ENCODE measurements around the gene CCDC167. TPM values are rescaled to one million over a fixed set of nuclear protein-coding genes. Genes with fewer than 3 reads are reported as not detected.

The CCDC167 gene
- polyA plus RNA-seq, 3 donors: 24.8 to 32.6 (median 31.1) TPM

DNA sequence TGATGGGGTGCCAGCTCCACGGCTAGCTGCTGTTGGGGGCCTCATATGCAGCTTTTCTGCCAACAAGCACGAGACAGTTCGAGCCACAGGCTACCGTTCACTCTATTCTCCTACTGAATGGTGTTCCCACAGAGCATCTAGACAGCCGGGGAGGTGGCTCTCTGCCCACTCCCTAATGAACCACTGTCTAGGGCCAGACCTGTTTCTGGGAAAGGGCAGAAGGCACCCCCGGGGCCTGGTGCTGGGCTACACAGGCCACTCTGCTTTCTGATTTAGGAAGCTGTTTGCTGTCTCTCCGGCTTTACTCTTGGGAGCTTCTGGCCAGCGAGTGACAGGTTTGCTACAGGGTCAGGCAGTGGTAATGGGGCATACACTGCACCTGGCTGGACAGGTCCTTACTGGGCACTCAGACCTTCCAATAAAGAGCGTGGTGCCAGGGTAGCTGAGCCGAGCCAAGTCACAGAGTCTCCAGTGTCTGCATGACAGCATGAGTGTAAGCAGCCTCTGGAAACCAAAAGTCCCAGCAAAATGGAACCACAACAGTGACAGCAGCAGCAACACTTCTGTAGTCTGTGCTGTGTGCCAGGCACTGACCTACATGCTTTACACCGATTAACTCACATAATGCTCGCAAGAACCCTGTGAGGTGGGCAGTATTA, 8.4 kb downstream of the CCDC167 start:
- DNase-seq (ENCODE audit: low read depth in 3 of 3, low spot score in 2 of 3): no peak

DNA sequence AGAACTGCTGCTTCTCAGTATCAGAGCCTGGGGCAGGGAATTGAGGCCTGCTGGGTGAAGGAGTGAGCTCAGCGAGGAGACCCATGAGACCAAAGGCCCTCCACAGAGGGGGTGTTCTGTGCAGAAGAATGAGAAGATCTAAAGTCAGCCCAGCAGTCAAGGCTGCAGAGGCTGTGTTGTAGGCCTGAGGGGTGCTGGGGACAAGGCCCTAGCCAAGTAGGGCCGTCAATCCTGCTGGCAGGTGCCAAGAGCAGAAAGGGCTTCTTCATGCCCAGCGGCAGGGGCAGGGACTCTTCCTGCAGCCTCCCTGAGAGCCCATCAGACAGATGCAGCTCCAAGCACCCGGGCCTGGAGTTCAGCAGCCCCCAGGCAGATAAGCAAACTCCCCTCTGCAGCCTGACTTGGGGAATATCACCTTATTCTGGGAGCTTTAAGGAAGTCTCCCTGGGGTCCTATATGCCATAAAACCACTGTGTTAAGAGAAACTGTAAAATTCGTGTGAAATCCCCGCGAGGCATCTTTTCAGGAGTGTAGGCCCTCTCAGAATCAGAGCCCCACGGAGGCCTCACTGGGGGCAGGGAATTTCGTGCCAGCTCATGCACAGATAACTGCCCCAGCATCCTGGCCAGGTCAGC, 9.0 kb downstream of the CCDC167 start:
- DNase-seq (ENCODE audit: low read depth in 3 of 3, low spot score in 2 of 3): no peak

DNA sequence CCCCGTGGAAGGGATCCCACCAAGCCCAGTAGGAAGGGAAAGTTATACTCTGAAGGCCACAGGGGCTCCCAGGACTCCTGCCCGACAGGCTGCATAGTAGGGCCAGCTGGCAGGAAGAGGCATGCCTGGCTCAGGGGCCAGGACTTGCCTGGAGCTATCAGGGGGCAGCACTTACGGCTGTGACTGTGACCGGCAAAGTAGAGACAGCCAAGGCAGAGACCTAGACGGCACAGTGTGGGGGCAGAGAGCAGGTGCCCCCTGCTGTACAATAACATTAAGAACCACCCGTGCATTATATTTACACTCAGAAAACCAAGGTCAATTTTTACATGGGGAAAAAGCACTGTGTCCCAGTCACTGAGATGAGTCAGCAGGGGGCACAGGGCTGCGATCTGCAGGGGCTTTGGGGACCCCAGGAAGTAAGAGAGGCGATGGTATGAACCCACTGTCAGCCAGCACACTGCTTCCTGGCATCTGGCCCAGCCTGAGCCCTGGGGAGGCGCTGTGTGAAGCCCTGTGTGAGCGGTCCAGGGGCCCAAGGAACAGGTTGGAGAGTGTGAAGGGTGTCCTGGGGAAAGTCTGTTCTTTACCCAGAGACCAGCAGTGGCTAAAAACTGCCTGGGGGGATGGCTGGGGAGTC, 9.9 kb downstream of the CCDC167 start:
- DNase-seq (ENCODE audit: low read depth in 3 of 3, low spot score in 2 of 3): no peak

DNA sequence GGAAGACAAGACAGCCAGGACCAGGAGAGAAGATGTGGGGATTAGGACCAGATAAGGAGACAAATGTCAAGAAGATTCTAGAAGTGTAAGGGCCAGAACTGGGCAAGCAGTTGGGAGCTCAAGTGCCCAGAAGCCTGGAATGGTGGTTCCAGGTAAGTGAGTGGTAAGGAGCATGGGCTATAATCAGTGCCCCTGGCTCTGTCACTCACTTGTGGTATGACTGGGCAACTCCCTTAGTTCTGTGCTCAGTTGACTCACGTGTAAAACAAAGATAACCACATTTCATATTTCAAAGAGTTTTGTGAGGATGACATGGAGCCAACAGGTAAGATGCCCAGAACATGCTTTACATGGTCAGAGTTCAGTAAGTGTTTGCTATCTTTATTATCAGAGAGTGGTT, 11.2 kb downstream of the CCDC167 start:
- DNase-seq (ENCODE audit: low read depth in 3 of 3, low spot score in 2 of 3): no peak

DNA sequence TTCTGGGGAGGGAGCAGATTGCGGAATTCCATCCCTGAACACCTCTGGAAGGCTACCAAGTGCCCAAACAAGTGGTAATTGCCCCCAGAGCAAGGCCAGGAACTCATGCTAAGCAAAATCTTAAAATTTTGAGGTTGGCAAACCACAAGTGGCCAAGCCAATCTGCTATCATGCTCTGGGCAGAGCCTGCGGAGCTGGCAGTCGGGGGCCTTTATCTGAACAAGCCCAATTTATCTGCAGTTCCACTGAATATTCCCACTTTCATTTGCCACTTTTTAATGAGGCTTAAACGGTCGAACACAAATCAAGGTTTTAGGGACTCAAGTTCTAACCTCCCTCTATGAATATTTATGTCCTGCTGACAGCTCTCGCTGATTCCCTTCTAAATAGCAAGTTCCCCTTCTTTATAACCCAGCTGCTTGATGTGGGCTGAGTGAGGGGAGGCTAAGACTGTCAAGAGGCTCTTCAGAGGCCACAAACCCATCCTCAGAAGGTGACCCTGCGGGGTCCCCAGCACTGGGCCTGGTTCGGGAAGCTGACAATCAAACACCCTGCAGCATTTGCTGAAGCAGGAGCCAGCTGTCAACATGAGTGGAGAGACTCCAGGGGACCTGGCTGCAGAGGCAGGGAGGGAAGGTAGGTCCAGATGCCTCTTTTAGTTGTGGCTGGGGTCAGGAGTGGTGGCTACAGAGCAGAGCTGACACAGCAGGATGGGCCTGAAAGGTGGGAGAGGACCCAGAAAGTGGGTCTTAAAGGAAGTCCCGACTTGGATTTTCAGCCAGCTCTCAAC, 11.9 kb downstream of the CCDC167 start:
- no peak for DNase-seq (ENCODE audit: low read depth in 3 of 3, low spot score in 2 of 3)

DNA sequence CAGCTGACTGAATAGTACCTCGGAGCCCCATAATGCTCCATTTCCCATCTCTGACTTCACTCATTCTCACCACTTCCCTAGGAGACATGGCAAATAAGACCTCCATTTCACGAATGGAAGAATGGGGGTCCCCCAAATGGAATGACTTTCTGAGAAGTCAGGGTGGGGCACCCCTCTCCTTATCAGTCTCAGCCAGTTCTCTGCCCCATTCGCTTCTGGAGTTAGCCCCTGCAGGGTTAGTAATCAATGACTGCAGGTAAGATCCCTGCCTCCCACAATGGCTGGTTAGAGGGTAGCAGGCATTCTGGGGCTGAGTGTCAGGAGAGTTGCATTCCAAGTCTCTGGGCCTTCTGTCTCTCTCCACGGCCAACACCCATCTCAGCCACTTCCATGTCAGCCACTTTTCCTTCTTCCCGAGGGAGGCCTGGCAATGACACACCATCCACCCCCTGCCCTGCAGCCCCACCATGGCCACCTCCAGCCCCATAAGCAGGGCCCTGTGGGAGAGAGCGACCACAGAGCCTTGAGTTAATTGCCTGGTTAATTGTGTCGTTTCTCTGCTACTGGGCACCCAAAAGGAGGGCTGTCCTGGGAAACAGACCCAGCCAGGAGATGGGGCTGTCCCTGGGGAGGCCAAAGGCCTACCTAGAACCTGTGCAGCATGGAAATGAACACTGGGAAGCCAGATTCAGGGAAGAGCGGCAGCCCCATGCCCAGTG, 13.4 kb downstream of the CCDC167 start:
- no peak for DNase-seq (ENCODE audit: low read depth in 3 of 3, low spot score in 2 of 3)

DNA sequence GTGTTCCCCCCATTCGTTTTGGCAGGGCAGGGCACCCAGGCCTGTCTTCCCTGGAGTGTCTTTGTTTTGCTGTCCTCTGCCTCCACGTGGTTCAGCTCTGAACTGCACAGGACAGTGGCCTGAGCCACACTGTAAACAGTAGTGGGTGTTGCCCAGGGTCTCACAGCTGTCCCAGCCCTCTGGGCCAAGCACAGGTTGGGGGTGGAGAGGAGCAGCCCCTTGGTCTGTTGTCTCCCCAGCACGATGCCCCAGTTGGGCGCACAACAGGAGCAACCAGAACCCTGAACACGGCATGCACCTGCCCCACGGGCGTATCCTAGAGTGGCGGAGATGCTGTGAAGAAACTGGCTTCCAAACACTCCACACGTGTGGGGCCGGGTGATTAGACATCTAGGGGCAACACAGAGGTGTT, 14.4 kb downstream of the CCDC167 start:
- no peak for DNase-seq (ENCODE audit: low read depth in 3 of 3, low spot score in 2 of 3)

DNA sequence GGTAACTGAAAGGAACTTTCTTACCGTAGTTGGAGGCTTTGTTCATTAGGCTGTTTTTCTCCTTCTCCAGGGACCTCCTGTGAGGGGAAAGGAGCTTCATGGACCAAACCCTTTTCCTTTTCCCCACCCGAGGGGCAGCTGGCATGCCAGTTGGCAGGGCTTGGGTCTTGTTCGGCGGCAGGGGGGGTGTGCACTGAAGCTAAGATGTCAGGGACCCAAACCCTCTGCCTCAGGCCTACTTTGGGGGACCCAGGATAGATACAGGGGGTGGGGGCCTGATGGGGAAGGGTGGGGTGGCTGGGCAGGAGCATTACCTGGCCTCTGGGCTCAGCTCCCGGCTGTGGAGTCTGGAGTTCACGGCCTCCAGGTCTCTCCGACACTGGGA, 14.9 kb downstream of the CCDC167 start:
- no peak for DNase-seq (ENCODE audit: low read depth in 3 of 3, low spot score in 2 of 3)

DNA sequence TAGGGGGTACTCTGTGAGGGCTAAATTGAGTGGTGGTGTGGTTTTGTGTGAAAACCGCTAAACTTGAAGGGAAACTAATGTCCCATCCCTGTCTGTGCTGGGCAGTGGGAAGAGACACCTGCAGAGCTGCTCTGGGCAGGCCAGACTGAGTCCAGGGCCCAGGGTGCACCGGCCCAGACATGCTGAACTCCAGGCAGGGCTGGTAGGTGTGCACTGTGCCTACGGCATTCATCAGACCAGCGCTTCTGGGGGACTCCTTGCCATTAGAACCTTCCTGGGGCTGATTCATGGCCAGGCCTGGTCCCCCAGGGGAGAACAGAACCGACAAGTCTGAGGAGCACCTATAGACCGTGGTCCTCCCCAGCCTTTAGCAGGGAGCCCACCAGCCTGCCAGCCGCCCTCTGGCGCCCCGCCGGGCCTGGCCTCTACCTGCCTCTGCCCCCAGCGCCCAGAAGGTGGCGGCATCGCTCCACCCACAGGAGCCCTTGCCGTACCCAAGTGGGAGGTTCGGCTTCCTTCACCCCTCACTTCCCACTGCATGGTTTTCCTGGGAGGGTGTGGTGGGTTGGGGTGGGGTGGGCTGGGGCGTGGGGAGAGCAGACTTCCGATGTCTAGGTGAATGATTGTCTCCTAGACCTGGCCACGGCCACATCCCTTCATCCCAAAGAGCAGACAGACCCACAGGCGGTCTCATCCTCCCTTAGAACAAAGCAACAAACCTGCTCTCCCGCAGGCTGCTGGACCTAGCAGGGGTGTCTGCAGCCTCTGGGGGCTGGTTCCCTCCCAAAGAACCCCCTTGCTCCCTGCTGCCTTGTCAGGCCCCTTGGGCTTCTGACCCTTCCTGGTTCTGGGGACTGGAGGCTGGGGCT, 15.5 kb downstream of the CCDC167 start:
- DNase-seq (ENCODE audit: low read depth in 3 of 3, low spot score in 2 of 3): no peak

DNA sequence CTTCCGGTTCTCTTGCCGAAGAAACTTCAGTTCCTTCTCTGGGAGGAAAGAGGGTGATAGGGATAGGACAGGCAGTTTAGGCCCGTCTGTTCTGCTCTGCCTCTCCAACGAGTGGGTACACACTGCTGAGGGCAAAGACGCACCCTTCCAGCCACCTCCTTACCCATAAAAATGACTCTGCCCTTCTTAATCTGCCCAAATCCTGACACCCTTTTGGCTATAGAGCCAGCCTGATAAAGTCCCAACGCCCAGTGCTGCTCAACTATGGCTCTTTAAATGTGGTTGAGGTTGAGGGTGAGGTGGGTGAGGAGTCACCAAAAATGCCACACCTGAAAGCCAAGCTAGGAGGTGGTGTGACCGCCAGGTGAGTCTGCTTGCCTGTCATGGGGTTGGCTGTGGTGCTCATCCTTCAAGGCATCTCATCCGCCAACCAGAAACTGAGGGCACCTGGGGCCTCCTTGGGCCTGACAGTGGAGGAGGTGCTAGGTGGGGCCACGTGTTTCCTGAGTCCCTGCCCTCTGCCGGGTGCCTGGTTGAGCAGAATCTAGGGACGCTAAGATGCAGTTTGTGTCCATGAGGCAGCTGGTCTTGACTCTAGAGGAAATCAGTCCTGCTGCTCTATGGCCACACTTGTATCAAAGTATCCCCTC, 16.3 kb downstream of the CCDC167 start:
- DNase-seq (ENCODE audit: low read depth in 3 of 3, low spot score in 2 of 3): no peak

DNA sequence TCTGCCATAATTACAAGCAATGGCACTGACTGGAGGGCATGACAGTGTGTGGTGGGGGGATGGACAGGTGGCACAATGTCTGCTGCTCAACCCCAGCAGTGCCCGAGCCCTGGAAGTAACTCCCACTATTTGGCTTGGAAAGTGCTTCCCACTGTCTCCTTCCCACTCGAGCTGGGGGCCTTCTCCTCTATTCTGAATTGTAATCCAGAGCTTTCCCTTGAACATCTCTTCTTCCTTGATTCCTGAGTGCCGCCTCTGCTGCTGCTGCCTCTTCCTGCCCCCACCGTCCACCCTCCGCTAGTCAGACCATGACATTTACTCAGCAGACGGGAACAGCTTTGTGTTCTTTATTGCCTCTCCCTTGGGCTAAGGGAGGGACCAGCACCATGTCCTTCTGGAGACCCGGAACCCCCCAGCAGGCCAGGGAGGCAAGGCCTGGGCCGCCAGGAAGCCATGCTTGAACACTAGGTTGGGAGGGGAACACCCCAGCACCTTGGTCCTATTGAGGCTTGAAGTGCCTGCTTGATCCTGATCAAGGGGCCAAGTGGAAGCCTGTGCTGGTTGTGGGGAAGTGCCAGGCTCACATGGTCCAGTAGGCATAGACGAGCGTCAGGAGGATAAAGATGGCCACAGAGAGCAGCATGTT, 17.0 kb downstream of the CCDC167 start:
- no peak for DNase-seq (ENCODE audit: low read depth in 3 of 3, low spot score in 2 of 3)

DNA sequence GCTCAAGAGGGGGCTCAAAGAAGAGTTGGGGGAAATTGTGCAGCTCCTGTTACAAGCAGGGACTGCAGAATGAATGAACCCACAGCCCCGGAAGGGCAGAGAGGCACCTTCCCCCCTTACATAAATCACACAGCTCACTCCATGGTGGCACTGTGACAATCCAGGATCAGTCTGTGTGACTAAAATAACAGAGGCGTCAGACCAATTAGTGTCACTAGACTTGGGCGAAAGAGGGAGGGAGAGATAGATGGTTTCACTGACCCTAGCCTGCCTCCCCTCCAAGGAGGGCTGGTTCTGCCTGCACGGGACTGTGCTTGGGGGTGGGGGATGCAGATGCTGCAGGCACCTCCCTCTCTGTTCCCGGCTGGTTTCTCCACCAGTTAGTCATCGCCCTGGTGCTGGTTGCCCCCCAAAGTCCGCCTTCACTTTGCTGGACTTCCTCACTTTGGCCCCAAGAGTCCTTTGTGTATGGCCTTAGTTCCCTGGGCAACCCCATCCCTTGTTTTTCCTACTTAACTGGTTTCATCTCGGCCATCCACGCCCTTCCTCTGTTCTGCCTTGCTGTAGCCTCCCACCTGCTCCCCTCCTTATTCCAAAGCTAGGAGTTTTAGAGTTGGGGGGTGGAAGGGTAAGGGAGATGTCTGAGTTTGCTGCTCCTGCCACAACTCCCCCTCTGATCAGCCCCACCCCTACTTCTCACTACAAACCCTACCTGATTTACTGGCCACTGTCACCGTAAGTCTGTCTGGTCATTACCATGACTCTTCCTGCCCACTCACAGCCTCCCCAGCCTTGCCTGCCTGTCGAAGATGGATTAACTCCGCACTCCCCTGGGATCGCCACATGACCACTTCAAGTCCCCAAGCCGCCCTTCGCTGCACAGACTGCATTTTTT, 17.7 kb downstream of the CCDC167 start:
- peak in 1 of 3 donors; percentile 68 for DNase-seq (ENCODE audit: low read depth in 3 of 3, low spot score in 2 of 3)

DNA sequence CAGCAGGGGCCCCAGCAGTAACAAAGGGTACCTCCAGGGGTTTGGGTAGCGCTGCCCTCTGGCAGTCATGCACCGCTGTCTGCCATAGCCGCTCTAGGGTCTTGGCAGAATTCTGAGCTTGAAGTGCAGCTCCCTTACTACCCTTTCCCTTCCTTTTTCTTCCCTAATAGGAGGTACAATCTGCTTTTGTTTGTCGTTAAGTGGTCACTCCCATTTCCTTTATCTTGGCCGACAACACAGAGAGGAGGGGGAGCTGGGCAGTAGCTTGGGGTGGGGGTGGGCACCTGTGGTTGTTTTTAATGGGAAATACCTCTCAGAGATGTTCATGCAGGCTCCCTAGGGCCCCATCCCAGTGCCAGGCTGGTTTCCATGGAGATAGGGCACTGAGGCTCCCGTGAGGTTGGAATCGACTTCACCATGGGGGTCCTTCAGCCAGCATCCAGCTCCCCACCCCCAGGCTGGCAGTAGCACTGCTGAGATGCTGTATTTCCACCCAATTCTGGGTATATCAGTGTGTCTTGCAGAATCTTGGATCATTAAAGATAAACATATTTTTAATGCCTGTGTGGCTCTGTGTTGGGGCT, 18.6 kb downstream of the CCDC167 start:
- DNase-seq (ENCODE audit: low read depth in 3 of 3, low spot score in 2 of 3): no peak

DNA sequence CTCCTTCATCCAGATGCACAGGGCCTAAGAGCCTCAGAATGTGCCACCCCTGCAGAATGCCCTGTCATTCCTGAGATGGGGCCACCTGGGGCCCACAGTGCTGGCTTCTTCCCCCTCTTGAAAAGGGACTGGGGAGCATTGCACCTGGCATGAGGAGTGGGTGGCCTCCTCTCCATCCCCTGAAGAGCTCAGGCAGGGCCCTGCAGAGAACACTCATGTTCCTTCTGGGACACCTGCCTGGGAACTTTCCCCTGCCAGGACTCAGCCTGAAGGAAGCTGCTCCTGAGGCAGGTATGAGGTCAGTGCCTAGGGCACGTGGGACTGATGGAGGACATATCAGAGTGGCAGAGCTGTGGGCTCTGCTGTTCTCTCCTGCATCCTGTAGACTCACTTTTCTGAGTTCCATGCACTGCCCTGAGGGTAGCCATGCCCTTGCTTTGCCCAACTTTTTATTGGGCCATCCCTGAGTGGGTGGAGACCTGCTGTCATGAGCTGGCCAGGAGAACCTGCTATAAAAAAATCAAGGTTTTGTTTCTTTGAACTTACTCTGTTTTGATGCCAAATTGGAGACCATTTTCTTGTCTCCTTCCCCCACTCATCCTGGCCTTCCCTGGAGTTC, 19.5 kb downstream of the CCDC167 start:
- DNase-seq (ENCODE audit: low read depth in 3 of 3, low spot score in 2 of 3): no peak

DNA sequence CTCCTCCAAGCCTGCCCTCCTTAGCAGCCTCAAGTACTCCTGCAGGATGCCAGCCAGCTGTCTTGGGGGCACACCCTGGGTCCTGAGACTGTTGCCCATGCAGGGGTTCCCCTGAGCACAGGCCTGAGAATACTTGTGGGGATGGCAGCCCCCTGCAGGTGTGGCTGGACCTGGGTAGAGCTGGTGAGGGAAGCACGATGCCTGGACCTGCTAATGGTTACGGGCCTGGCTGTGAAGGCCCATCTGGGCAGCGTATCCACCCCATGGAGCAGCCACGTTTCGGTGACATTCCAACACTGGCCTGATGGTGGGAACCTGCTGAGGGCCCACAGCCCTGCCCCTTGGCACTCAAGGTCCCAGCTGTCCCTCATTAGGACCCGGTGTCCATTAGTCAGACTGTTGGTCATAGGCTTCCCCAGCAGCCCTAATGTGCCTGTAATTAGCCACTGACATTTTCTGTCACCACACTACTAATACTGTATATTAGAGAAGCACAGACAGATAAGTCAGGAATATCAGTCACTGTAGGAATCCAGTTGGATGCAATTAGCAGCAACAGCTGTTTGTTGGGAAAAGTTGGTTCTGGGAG, 20.3 kb downstream of the CCDC167 start:
- no peak for DNase-seq (ENCODE audit: low read depth in 3 of 3, low spot score in 2 of 3)

DNA sequence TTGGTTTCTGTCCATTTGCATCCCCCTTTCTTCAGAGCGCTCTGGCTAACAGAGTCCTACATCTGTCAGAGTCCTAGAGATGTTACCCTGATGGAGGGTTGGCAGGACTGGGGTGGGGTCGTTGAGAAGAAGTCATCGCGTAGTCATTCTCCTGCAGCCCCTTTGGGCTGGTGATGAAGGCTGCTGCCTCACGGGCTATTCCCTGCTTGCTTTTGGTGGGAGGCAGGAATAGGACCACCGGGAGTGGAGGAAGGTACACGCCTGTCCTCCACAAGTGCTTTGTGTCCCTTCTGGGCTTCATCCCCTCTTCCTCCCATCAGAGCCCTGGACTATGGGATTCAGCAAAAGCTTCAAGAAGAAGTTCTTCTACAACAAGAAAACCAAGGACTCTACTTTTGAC, 20.9 kb downstream of the CCDC167 start:
- DNase-seq (ENCODE audit: low read depth in 3 of 3, low spot score in 2 of 3): no peak
